HepG2 (cell line): Measurements from ENCODE around the gene ATG2A. TPM values are rescaled to one million over a fixed set of nuclear protein-coding genes. Genes with fewer than 3 reads are reported as not detected.
A peak's percentile ranks its signal among the peaks of the same experiment; 100 is the strongest.

Source experiments
- AHDC1 ChIP-seq: sonication (generic); formaldehyde crosslinking; IDR thresholded peaks from 2 replicates; pipeline ENCODE4 v1.5.1; 2020; ENCODE audit warnings: mild to moderate bottlenecking, missing genetic modification reagents, borderline replicate concordance
- CENPT ChIP-seq: sonication (generic); formaldehyde crosslinking; IDR thresholded peaks from 2 replicates; pipeline ENCODE4 v1.8.0; 2022; ENCODE audit warnings: low read depth, mild to moderate bottlenecking, moderate library complexity, missing genetic modification reagents
- ELF4 ChIP-seq: sonication (generic); formaldehyde crosslinking; IDR thresholded peaks from 2 replicates; pipeline ENCODE4 v1.5.0; 2020; ENCODE audit warnings: missing genetic modification reagents, mild to moderate bottlenecking, moderate library complexity, borderline replicate concordance
- ETV6 ChIP-seq: sonication (generic); formaldehyde crosslinking; conservative IDR thresholded peaks from 2 replicates; pipeline ENCODE4 v1.4.0; 2020; ENCODE audit warnings: missing genetic modification reagents
- KLF12 ChIP-seq: sonication (generic); formaldehyde crosslinking; IDR thresholded peaks from 2 replicates; pipeline ENCODE4 v1.4.0; 2020; ENCODE audit warnings: missing genetic modification reagents, borderline replicate concordance
- MAFF ChIP-seq: IDR thresholded peaks from 2 replicates; pipeline ENCODE4 v1.6.1; 2011; ENCODE audit warnings: low read depth, low read length, improper control_type of control experiment
- MEF2D ChIP-seq: sonication (generic); formaldehyde crosslinking; IDR thresholded peaks from 2 replicates; pipeline ENCODE4 v1.5.1; 2020; ENCODE audit warnings: mild to moderate bottlenecking, missing genetic modification reagents
- NFE2L1 ChIP-seq: sonication (generic); formaldehyde crosslinking; IDR thresholded peaks from 2 replicates; pipeline ENCODE4 v1.4.0; 2020; ENCODE audit warnings: missing genetic modification reagents, mild to moderate bottlenecking, borderline replicate concordance
- SALL1 ChIP-seq: sonication (generic); formaldehyde crosslinking; IDR thresholded peaks from 2 replicates; pipeline ENCODE4 v1.8.0; 2022; ENCODE audit warnings: mild to moderate bottlenecking, missing genetic modification reagents
- TGIF2 ChIP-seq: IDR thresholded peaks from 2 replicates; pipeline ENCODE4 v1.6.1; 2016; ENCODE audit warnings: control low read depth, missing compliant biosample characterization
- ZFP36L2 ChIP-seq: sonication (generic); formaldehyde crosslinking; IDR thresholded peaks from 2 replicates; pipeline ENCODE4 v1.4.0; 2020; ENCODE audit warnings: missing genetic modification reagents
- ZFP82 ChIP-seq: sonication (generic); formaldehyde crosslinking; IDR thresholded peaks from 2 replicates; pipeline ENCODE4 v1.5.1; 2020; ENCODE audit warnings: mild to moderate bottlenecking, missing genetic modification reagents, borderline replicate concordance
- ZFP90 ChIP-seq: sonication (generic); formaldehyde crosslinking; IDR thresholded peaks from 2 replicates; pipeline ENCODE4 v1.8.0; 2022; ENCODE audit warnings: missing genetic modification reagents, mild to moderate bottlenecking, inconsistent platforms, borderline replicate concordance
- ZNF235 ChIP-seq: sonication (generic); formaldehyde crosslinking; IDR thresholded peaks from 2 replicates; pipeline ENCODE4 v1.8.1; 2023; ENCODE audit warnings: mild to moderate bottlenecking, missing genetic modification reagents, borderline replicate concordance
- ZNF431 ChIP-seq: sonication (generic); formaldehyde crosslinking; IDR thresholded peaks from 2 replicates; pipeline ENCODE4 v1.9.0; 2022; ENCODE audit warnings: missing genetic modification reagents, low read depth, mild to moderate bottlenecking, borderline replicate concordance
- ZNF451 ChIP-seq: sonication (generic); formaldehyde crosslinking; IDR thresholded peaks from 2 replicates; pipeline ENCODE4 v1.5.0; 2020; ENCODE audit warnings: mild to moderate bottlenecking, missing genetic modification reagents
- ZNF556 ChIP-seq: sonication (generic); formaldehyde crosslinking; IDR thresholded peaks from 2 replicates; pipeline ENCODE4 v1.4.0; 2020; ENCODE audit warnings: mild to moderate bottlenecking, missing genetic modification reagents, borderline replicate concordance
- ZNF564 ChIP-seq: sonication (generic); formaldehyde crosslinking; IDR thresholded peaks from 2 replicates; pipeline ENCODE4 v1.8.1; 2023; ENCODE audit warnings: mild to moderate bottlenecking, missing genetic modification reagents
- ZNF589 ChIP-seq: sonication (generic); formaldehyde crosslinking; conservative IDR thresholded peaks from 2 replicates; pipeline ENCODE4 v1.8.0; 2022; ENCODE audit warnings: mild to moderate bottlenecking, moderate library complexity, missing genetic modification reagents
- ZNF616 ChIP-seq: sonication (generic); formaldehyde crosslinking; IDR thresholded peaks from 2 replicates; pipeline ENCODE4 v1.5.0; 2020; ENCODE audit warnings: low read depth, mild to moderate bottlenecking, missing genetic modification reagents
- ZNF773 ChIP-seq: sonication (generic); formaldehyde crosslinking; IDR thresholded peaks from 2 replicates; pipeline ENCODE4 v1.4.0; 2020; ENCODE audit warnings: missing genetic modification reagents, borderline replicate concordance
- ZNF883 ChIP-seq: sonication (generic); formaldehyde crosslinking; IDR thresholded peaks from 2 replicates; pipeline ENCODE4 v1.5.1; 2020; ENCODE audit warnings: mild to moderate bottlenecking, missing genetic modification reagents; ENCODE audit errors: not compliant biosample characterization
- polyA plus RNA-seq, 8 experiments: library from polyadenylated mRNA; depleted of rRNA in 3 of 8; stranded (reverse) in 7 of 8; unstranded in 1 of 8; fragments of >200 nt; fragmentation: Illumina TruSeq in 4 of 8; extraction: Trizol in 4 of 8; gene quantifications; 2 replicates each; pipeline versions ENCODE4 v1.2.1 to v1.2.3, GENCODE V29; 2011 to 2016; ENCODE audit warnings: low read depth in 4 of 8, missing spikeins in 1 of 8, mixed read lengths in 1 of 8; ENCODE audit not compliant: insufficient read depth in 1 of 8
- total RNA-seq, 5 experiments: library from RNA; depleted of rRNA; stranded (reverse); fragments of >200 nt; fragmentation: Illumina TruSeq; extraction: Trizol; gene quantifications; 2 replicates each; pipeline ENCODE4 v1.2.3, GENCODE V29; 2016; ENCODE audit warnings: low read depth in 1 of 5
- TF ChIP-seq, protein P1 (sequence below): sonication (generic); formaldehyde crosslinking; IDR thresholded peaks from 2 replicates; pipeline ENCODE4 v1.8.0; 2023; ENCODE audit warnings: mild to moderate bottlenecking, missing genetic modification reagents
- TF ChIP-seq, protein P2 (sequence below): IDR thresholded peaks from 2 replicates; pipeline ENCODE4 v1.6.1; 2016

Gene ATG2A
- total and polyA plus RNA-seq, 2 of the 13 experiments (the other 11 are each of a cell fraction or from before 2014, with no cell fraction given), result 6.7 to 8.0 TPM

- 0 out of 2 replicates have a peak, but pooled peaks have one; percentile 19 for TF ChIP-seq ZNF589
- 0 out of 2 replicates have a peak, but pooled peaks have one; percentile 25 for TF ChIP-seq ETV6 (CRISPR knock-in tag)
- 0 out of 2 replicates have a peak, but pooled peaks have one; percentile 9 for TF ChIP-seq ZNF431 (CRISPR knock-in tag)
- 0 out of 2 replicates have a peak, but pooled peaks have one; percentile 46 for TF ChIP-seq NFE2L1
- TF ChIP-seq ZNF564, result 0 out of 2 replicates have a peak, but pooled peaks have one; percentile 18
- TF ChIP-seq ZFP90 (CRISPR knock-in tag), result no peak
- no peak for TF ChIP-seq ZNF235
- no peak; the same call in 1 of the 2 replicates for TF ChIP-seq ZFP36L2 (CRISPR knock-in tag)
- TF ChIP-seq MAFF, result no peak
- peak; percentile 67; the same call in 1 of the 2 replicates for TF ChIP-seq ZNF556 (CRISPR knock-in tag)
- peak; percentile 35 for TF ChIP-seq SALL1 (CRISPR knock-in tag)
- TF ChIP-seq, protein P1, sequence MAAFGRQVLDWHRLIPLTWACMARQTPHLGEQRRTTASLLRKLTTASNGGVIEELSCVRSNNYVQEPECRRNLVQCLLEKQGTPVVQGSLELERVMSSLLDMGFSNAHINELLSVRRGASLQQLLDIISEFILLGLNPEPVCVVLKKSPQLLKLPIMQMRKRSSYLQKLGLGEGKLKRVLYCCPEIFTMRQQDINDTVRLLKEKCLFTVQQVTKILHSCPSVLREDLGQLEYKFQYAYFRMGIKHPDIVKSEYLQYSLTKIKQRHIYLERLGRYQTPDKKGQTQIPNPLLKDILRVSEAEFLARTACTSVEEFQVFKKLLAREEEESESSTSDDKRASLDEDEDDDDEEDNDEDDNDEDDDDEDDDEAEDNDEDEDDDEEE (CRISPR knock-in tag), result no peak
- TF ChIP-seq, protein P2, sequence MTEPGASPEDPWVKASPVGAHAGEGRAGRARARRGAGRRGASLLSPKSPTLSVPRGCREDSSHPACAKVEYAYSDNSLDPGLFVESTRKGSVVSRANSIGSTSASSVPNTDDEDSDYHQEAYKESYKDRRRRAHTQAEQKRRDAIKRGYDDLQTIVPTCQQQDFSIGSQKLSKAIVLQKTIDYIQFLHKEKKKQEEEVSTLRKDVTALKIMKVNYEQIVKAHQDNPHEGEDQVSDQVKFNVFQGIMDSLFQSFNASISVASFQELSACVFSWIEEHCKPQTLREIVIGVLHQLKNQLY, result no peak
- peak; percentile 47; the same call in 1 of the 2 replicates for TF ChIP-seq ZNF616 (CRISPR knock-in tag)
- TF ChIP-seq CENPT (CRISPR knock-in tag), result 0 out of 2 replicates have a peak, but pooled peaks have one; percentile 35
- no peak for TF ChIP-seq AHDC1 (CRISPR knock-in tag)
- 0 out of 2 replicates have a peak, but pooled peaks have one; percentile 67 for TF ChIP-seq ZNF451 (CRISPR knock-in tag)
- TF ChIP-seq ZFP82 (CRISPR knock-in tag), result 0 out of 2 replicates have a peak, but pooled peaks have one; percentile 20
- TF ChIP-seq ZNF773 (CRISPR knock-in tag), result no peak
- peak; percentile 76 for TF ChIP-seq ZNF883 (CRISPR knock-in tag)
- TF ChIP-seq ELF4 (CRISPR knock-in tag), result no peak
- no peak for TF ChIP-seq MEF2D (CRISPR knock-in tag)
- peak; percentile 55; the same call in 1 of the 2 replicates for TF ChIP-seq TGIF2 (CRISPR knock-in tag)
- no peak for TF ChIP-seq KLF12
Measured at GRCh38 chr11:64878223-64878493, 38.9 kb downstream of the ATG2A start (continued).
